B cell (primary cell): ENCODE results near the gene MAP3K12. TPM values are rescaled to one million over a fixed set of nuclear protein-coding genes. Genes with fewer than 3 reads are reported as not detected.

ENCODE experiments used
- ATAC-seq: fragments of 200-7000 bp; cut with Tn5 transposase; one replicate; pipeline ENCODE4 v1.10.0; 2021; ENCODE audit warnings: low read depth, mild to moderate bottlenecking, moderate number of reproducible peaks, moderate library complexity
- CTCF ChIA-PET: fragments of 350-600 bp; sonication (Branson Sonifier 250); formaldehyde crosslinking; loops from one replicate; lab custom pipeline; 2021; ENCODE audit warnings: antibody characterized with exemption, inconsistent platforms; lab: Charles Lee
- POLR2A ChIA-PET: fragments of 350-600 bp; sonication (Branson Sonifier 250); formaldehyde crosslinking; loops from one replicate; lab custom pipeline; 2021; ENCODE audit warnings: antibody characterized with exemption; lab: Charles Lee
- DNase-seq: peaks from one replicate; pipeline ENCODE4 v3.0.0; 2013
- H2AFZ ChIP-seq: 2 replicates; pipeline ENCODE4 v1.6.1; 2012; ENCODE audit warnings: mild to moderate bottlenecking, low read depth, low read length; ENCODE audit not compliant: insufficient read depth, poor library complexity, severe bottlenecking
- H3K27ac ChIP-seq, 2 donors: 1 replicate in 1 of 2; 2 replicates in 1 of 2; pipeline ENCODE4 v1.5.1; 2012 to 2013; ENCODE audit warnings: low read length in 2 of 2, mild to moderate bottlenecking in 2 of 2, moderate library complexity in 1 of 2
- H3K27me3 ChIP-seq, 4 experiments: fragments of 200-600 bp in 1 of 4; sonication (generic) in 1 of 4; replicated peaks in 1 of 4; 1 replicate in 2 of 4; 2 replicates in 2 of 4; pipeline versions ENCODE4 v1.6.1 to v1.7.0; 2013 to 2016; ENCODE audit warnings: low read length in 3 of 4, mild to moderate bottlenecking in 2 of 4, mixed read lengths in 1 of 4, moderate library complexity in 1 of 4; ENCODE audit not compliant: insufficient read depth in 4 of 4, control insufficient read depth in 3 of 4; ENCODE audit errors: control extremely low read depth in 1 of 4
- H3K36me3 ChIP-seq, 2 experiments: replicated peaks in 1 of 2; 1 replicate in 1 of 2; 2 replicates in 1 of 2; pipeline versions ENCODE4 v1.6.1 to v1.7.1; 2013; ENCODE audit warnings: low read length in 1 of 2; ENCODE audit not compliant: insufficient read depth in 2 of 2, control insufficient read depth in 1 of 2; ENCODE audit errors: control extremely low read depth in 1 of 2, extremely low read depth in 1 of 2
- H3K4me1 ChIP-seq, 2 donors: fragments of 200-600 bp in 1 of 2; sonication (generic) in 1 of 2; 1 replicate in 1 of 2; 2 replicates in 1 of 2; pipeline versions ENCODE4 v1.5.1 to v1.6.1; 2013 to 2017; ENCODE audit warnings: low read length in 2 of 2; ENCODE audit not compliant: control insufficient read depth in 2 of 2, insufficient read depth in 2 of 2
- H3K4me2 ChIP-seq: replicated peaks from 2 replicates; pipeline ENCODE3; 2012; ENCODE audit warnings: mild to moderate bottlenecking, low read depth, low read length; ENCODE audit not compliant: poor library complexity, severe bottlenecking
- H3K4me3 ChIP-seq, 5 experiments: fragments of 200-600 bp in 1 of 5; sonication (generic) in 1 of 5; 1 replicate in 3 of 5; 2 replicates in 2 of 5; pipeline versions ENCODE4 v1.5.1 to v1.7.0; 2011 to 2016; ENCODE audit warnings: low read length in 4 of 5, mild to moderate bottlenecking in 4 of 5, low read depth in 2 of 5, control low read depth in 1 of 5, moderate library complexity in 1 of 5; ENCODE audit not compliant: insufficient read depth in 1 of 5; ENCODE audit errors: control extremely low read depth in 1 of 5, extremely low read depth in 1 of 5
- H3K79me2 ChIP-seq: fragments of 200-600 bp; sonication (generic); one replicate; pipeline ENCODE4 v1.6.0; 2016; ENCODE audit warnings: low read length; ENCODE audit not compliant: control insufficient read depth, insufficient read depth
- H3K9ac ChIP-seq: fragments of 200-600 bp; sonication (generic); 2 replicates; pipeline ENCODE4 v1.6.1; 2017; ENCODE audit warnings: mild to moderate bottlenecking, low read length, moderate library complexity
- H3K9me3 ChIP-seq, 3 donors: one replicate each; pipeline versions ENCODE4 v1.6.1 to v1.7.1; 2013; ENCODE audit warnings: low read length in 2 of 3; ENCODE audit not compliant: control insufficient read depth in 2 of 3, insufficient read depth in 1 of 3; ENCODE audit errors: control extremely low read depth in 1 of 3
- H4K20me1 ChIP-seq: 2 replicates; pipeline ENCODE4 v1.6.0; 2012; ENCODE audit warnings: mild to moderate bottlenecking, low read length; ENCODE audit not compliant: insufficient read depth, control insufficient read depth, poor library complexity, severe bottlenecking
- H3K27ac Mint-ChIP-seq: one replicate; pipeline ENCODE4 v1.8.0; 2021; ENCODE audit warnings: mixed read lengths
- H3K27me3 Mint-ChIP-seq: one replicate; pipeline ENCODE4 v1.8.0; 2021; ENCODE audit warnings: mixed read lengths
- H3K4me1 Mint-ChIP-seq: one replicate; pipeline ENCODE4 v1.8.0; 2021; ENCODE audit warnings: mixed read lengths
- H3K4me3 Mint-ChIP-seq: one replicate; pipeline ENCODE4 v1.8.0; 2021; ENCODE audit warnings: mixed read lengths
- H3K9me3 Mint-ChIP-seq: one replicate; pipeline ENCODE4 v1.8.0; 2022; ENCODE audit warnings: mixed read lengths; ENCODE audit not compliant: insufficient read depth
- CTCF ChIP-seq: fragments of 200-600 bp; IDR thresholded peaks from one replicate; pipeline ENCODE4 v1.8.0; 2022; ENCODE audit warnings: antibody characterized with exemption, mild to moderate bottlenecking
- EZH2 ChIP-seq: IDR thresholded peaks from 2 replicates; pipeline ENCODE4 v1.6.1; 2012; ENCODE audit warnings: borderline replicate concordance, low read depth, mild to moderate bottlenecking, moderate library complexity, low read length; ENCODE audit not compliant: insufficient read depth, poor library complexity, severe bottlenecking
- WGBS: methylation state at CpG from one replicate; pipeline ENCODE4 v1.1.5; 2013; ENCODE audit warnings: missing lambda C conversion rate; ENCODE audit not compliant: insufficient coverage; 5-methylcytosine and 5-hydroxymethylcytosine counted together
- intact Hi-C: fragments of 100-400 bp; cut with micrococcal nuclease; formaldehyde crosslinking; loops from one replicate; pipeline ENCODE4 v1.10.0; 2022
- polyA plus RNA-seq: library from polyadenylated mRNA; depleted of rRNA; stranded (reverse); fragments of >200 nt; gene quantifications from 2 replicates; pipeline ENCODE4 v1.2.3, GENCODE V29; 2012
- total RNA-seq, 2 donors: library from RNA; stranded (reverse); fragments of 120-200 nt in 1 of 2; gene quantifications; 1 replicate in 1 of 2; 2 replicates in 1 of 2; pipeline versions ENCODE4 v1.2.3 to v1.2.4, GENCODE V29; 2013 to 2022

The MAP3K12 gene
- total and polyA plus RNA-seq, 2 donors (not counting 1 experiment from before 2014, with no cell fraction given): 15.0 to 17.0 TPM

DNA sequence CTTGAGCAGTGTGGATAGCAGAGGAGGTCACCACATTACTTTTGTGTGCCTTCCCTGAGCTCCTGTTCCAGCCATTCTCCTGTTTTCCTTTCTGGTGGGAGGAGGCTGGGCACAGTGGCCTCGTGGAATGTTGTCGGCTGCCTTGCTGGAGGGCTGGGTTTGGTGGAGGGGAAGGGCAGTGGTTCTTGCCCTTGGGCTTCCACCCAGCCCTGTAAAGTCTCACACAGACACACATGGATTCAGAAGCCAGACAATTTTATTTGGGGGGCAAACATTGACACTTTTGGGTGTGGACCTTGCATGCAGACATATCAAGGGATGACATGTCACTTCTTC is 7.2 kb upstream of the MAP3K12 start:
- Histone ChIP-seq H4K20me1 (no peaks in the 10 kb centered on the region), H2AFZ (no peak overlapping the region), H3K79me2 (peaks cover 21% of the 10 kb centered on the region), H3K4me3 (no peak overlapping the region), H3K36me3 (peaks cover 0 to 29% of the 10 kb centered on the region in 2 experiments), H3K9me3 (peaks cover 0 to 5% (median 0%) of the 10 kb centered on the region in 3 donors), H3K27ac (no peak overlapping the region), H3K4me1 (peaks cover 14 to 17% of the 10 kb centered on the region in 2 donors), H3K9ac (no peak overlapping the region), H3K4me2 (no peak overlapping the region), H3K27me3 (no peaks in the 10 kb centered on the region)
- Mint-ChIP-seq H3K27me3 (no peaks in the 10 kb centered on the region), H3K4me1 (peaks cover 18% of the 10 kb centered on the region), H3K9me3 (no peaks in the 10 kb centered on the region), H3K4me3 (no peak overlapping the region), H3K27ac (no peak overlapping the region)
- POLR2A ChIA-PET: interaction anchor here (1.8 kb wide), 1 partner anchor 56 kb away, joined by 3 read pairs; no protein-coding TSS in a partner anchor
- CTCF ChIA-PET: interaction anchor here (1.4 to 1.6 kb wide), 2 partner anchors 154 to 179 kb away, joined by 4 read pairs; no protein-coding TSS in a partner anchor
- no CpG with 5 or more reads among the region's 2 CpGs for WGBS
- ATAC-seq (no peak), DNase-seq (no peak)
- TF ChIP-seq EZH2: no peak
- TF ChIP-seq CTCF: no peak
- intact Hi-C loops: loop anchor here (5.0 kb wide), 1 partner anchor 34 kb away; no protein-coding TSS in a partner anchor

DNA sequence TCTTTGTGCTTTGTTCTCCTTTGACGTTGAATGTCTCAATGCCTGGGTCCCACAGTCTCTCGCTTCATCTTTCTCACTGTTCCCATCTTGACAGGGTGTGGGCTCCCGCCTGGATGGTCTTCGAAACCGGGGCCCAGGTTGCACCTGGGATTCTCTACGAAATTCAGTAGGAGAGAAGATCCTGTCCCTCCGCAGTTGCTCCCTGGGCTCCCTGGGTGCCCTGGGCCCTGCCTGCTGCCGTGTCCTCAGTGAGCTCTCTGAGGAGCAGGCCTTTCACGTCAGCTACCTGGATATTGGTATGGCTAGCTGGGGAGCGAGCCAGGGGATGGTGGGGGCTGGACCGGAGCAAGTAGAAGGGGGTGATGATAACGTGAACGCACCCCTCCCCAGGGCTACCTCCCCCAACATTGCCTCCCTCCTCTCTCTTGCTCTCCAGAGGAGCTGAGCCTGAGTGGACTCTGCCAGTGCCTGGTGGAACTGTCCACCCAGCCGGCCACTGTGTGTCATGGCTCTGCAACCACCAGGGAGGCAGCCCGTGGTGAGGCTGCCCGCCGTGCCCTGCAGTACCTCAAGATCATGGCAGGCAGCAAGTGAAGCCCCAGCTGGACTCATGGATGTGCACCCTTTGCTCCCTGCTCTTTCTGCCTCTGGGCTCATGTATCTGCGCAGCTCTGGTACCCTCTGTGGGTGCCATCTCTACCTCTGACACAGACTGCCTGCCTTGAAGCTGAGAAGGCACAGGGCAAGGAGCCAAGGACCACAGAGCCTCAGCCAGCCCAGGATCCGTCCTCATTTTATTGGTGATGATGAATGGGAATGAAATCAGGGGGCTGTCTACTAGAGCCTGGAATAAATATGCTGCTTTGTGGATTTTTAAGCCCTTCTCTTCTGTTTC is 6.5 kb upstream of the MAP3K12 start:
- TF ChIP-seq CTCF (no peak), EZH2 (no peak)
- CTCF ChIA-PET: interaction anchor here (1.0 to 1.6 kb wide), 3 partner anchors 32 to 179 kb away, joined by 3 to 4 read pairs (median 4); no protein-coding TSS in a partner anchor
- peaks cover 21% of the 10 kb centered on the region for H3K79me2 ChIP-seq
- peaks cover 14 to 18% of the 10 kb centered on the region in 2 donors for H3K4me1 ChIP-seq
- ATAC-seq: no peak
- no peaks in the 10 kb centered on the region for H3K27me3 Mint-ChIP-seq
- H3K4me2 ChIP-seq: no peak overlapping the region
- no peaks in the 10 kb centered on the region for H3K9me3 Mint-ChIP-seq
- H3K9ac ChIP-seq: no peak overlapping the region
- H4K20me1 ChIP-seq: no peaks in the 10 kb centered on the region
- no peak overlapping the region for H3K4me3 Mint-ChIP-seq
- peaks cover 22% of the 10 kb centered on the region for H3K4me1 Mint-ChIP-seq
- POLR2A ChIA-PET: interaction anchor here (1.8 kb wide), 1 partner anchor 56 kb away, joined by 3 read pairs; no protein-coding TSS in a partner anchor
- no peak overlapping the region for H2AFZ ChIP-seq
- intact Hi-C loops: loop anchor here (5.0 kb wide), 1 partner anchor 34 kb away; no protein-coding TSS in a partner anchor
- H3K36me3 ChIP-seq: peaks cover 0 to 29% of the 10 kb centered on the region in 2 experiments
- H3K9me3 ChIP-seq: peaks cover 0 to 6% (median 0%) of the 10 kb centered on the region in 3 donors
- H3K27ac Mint-ChIP-seq: no peak overlapping the region
- H3K27me3 ChIP-seq: no peaks in the 10 kb centered on the region
- H3K27ac ChIP-seq: no peak overlapping the region
- no peak for DNase-seq
- 97% methylated on average over 14 of the region's 19 CpGs for WGBS
- H3K4me3 ChIP-seq: no peak overlapping the region
